ENCODE measurements around the gene GPRC5A. TPM values are rescaled to one million over a fixed set of nuclear protein-coding genes. Genes with fewer than 3 reads are reported as not detected.

The GPRC5A gene, protein sequence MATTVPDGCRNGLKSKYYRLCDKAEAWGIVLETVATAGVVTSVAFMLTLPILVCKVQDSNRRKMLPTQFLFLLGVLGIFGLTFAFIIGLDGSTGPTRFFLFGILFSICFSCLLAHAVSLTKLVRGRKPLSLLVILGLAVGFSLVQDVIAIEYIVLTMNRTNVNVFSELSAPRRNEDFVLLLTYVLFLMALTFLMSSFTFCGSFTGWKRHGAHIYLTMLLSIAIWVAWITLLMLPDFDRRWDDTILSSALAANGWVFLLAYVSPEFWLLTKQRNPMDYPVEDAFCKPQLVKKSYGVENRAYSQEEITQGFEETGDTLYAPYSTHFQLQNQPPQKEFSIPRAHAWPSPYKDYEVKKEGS
- total RNA-seq: 4.2 and 14.3 TPM in 2 replicates

DNA sequence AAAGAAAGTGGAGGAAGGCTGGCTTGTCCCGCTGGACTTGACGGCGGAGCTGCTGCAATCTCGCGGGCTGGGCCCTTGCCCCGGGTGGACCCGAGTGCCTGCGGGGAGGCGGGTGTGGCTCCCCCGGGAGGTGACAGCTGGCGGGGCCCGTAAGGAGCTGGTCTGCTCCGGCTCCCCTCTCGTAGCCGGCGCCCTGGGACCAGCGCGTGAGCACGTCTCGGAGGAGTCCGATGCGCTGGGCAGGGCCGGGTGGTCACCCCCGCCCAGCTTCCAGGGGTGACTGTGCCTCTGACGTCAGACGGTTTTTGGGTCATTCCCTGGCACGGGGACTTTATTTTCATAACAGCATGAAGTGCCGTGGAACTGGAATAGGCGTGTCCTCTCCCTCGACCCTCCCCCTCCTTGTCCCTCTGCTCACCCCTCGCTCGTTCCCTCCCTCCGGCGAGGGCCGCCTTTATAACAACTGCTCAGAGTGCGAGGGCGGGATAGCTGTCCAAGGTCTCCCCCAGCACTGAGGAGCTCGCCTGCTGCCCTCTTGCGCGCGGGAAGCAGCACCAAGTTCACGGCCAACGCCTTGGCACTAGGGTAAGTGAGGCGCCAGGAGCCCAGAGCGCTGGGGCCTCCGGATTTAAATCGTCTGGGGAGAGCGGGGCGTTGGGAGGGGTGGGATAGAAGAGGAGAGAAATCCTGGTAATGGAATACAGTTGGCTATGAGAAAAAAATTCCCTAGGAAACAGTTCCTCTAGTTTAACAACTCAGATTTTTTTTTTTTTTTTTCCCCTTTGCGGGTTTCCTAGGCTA lies at the start of gene GPRC5A:
Gene GPRC5A, plus strand, starts transcription at position 483 of the 801 bp plus-strand sequence. CDS start 16,688 bp downstream, outside the sequence.

DNA sequence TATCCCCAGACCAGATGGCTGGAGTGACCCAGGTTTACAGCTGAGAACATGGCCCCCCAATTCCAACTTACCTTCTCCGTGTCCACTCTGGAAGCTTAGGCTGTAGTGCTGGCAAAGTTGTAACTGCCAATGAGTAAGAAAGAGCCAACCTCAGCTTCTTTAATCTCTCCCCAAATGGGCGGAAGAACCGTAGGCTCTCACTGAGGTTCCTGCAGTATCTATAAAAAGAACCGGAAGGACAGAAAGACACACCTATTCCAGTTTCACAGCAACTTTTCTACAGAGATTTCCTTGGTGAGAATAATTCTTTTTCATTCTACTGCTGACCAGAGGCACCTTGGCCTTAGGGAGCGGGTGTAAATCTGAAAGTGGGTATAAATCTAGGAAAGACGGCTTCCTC lies 60.7 kb downstream of the GPRC5A start, which contains the start of gene GPRC5D:
Gene GPRC5D, minus strand, starts transcription at position 135 of the 400 bp plus-strand sequence. CDS start 1,786 bp downstream, outside the sequence.

Other genes starting within 250 kb of the GPRC5A start
- gene GPR19, start 195.4 kb upstream of the GPRC5A start, total RNA-seq: 0.15 and 0.65 TPM in 2 replicates
- gene CDKN1B, start 174.2 kb upstream of the GPRC5A start, total RNA-seq: 35.1 and 51.8 TPM in 2 replicates
- 3.2 and 5.0 TPM in 2 replicates for gene APOLD1, start 105.9 kb upstream of the GPRC5A start, total RNA-seq
- 75.4 and 100 TPM in 2 replicates for gene DDX47, start 78.2 kb upstream of the GPRC5A start, total RNA-seq
- not detected in 2 replicates for gene GPRC5D, start 60.6 kb downstream of the GPRC5A start, total RNA-seq
- 10.4 and 13.4 TPM in 2 replicates for gene HEBP1, start 108.7 kb downstream of the GPRC5A start, total RNA-seq
- gene FAM234B, start 152.8 kb downstream of the GPRC5A start, total RNA-seq: 6.2 and 12.9 TPM in 2 replicates
- not detected in 2 replicates for gene GSG1, start 212.1 kb downstream of the GPRC5A start, total RNA-seq

All from epithelial cell of umbilical artery (primary cell).